HepG2 (cell line): Measurements from ENCODE around the gene TNFSF11. TPM values are rescaled to one million over a fixed set of nuclear protein-coding genes. Genes with fewer than 3 reads are reported as not detected.

Experiments used
- ATAC-seq: fragments of 200-7000 bp; cut with Tn5 transposase; 3 replicates; pipeline ENCODE4 v1.9.1; 2020; ENCODE audit warnings: mild to moderate bottlenecking, moderate library complexity
- BruUV-seq: library from RNA; stranded (reverse); fragments of 400-500 nt; replicated peaks from 2 replicates; lab custom pipeline; 2021; lab: Mats Ljungman, UMichigan
- CTCF ChIA-PET: fragments of 300-600 bp; formaldehyde crosslinking; extraction: SDS; loops from one replicate; lab custom pipeline; 2021; ENCODE audit warnings: low total read pairs, inconsistent platforms, low intra/inter-chr PET ratio; lab: Yijun Ruan, JAX
- POLR2A ChIA-PET: fragments of 350-600 bp; sonication (Branson Sonifier 250); formaldehyde crosslinking; loops from one replicate; lab custom pipeline; 2020; ENCODE audit warnings: antibody characterized with exemption, inconsistent platforms; lab: Yijun Ruan, JAX
- DNase-seq: peaks from one replicate; pipeline ENCODE4 v3.0.0-alpha.2; 2015; ENCODE audit warnings: low spot score
- FAIRE-seq: peaks from 3 replicates; lab custom pipeline; 2011; peaks lifted over from hg19 to GRCh38; lab: Jason Lieb, UNC
- H2AFZ ChIP-seq: one replicate; pipeline ENCODE4 v1.6.1; 2011; ENCODE audit warnings: low read length, inconsistent platforms
- H3K27ac ChIP-seq: fragments of 300-600 bp; 3 replicates; pipeline ENCODE4 v1.8.0; 2011; ENCODE audit warnings: mixed run types, mild to moderate bottlenecking, mixed read lengths, low read length, inconsistent platforms; ENCODE audit not compliant: insufficient read depth; ENCODE audit errors: extremely low read length
- H3K27me3 ChIP-seq, 2 experiments: fragments of 200-600 bp in 1 of 2; 2 replicates in 1 of 2; 3 replicates in 1 of 2; pipeline versions ENCODE4 v1.6.0 to v1.8.0; 2011; ENCODE audit warnings: low read length in 2 of 2, mild to moderate bottlenecking in 2 of 2, moderate library complexity in 2 of 2, inconsistent platforms in 1 of 2; ENCODE audit not compliant: insufficient read depth in 2 of 2, control insufficient read depth in 1 of 2
- H3K36me3 ChIP-seq, 2 experiments: fragments of 200-600 bp in 1 of 2; replicated peaks in 1 of 2; 2 replicates in 1 of 2; 3 replicates in 1 of 2; pipeline versions ENCODE4 v1.5.1 to v1.8.0; 2011; ENCODE audit warnings: low read length in 2 of 2, inconsistent platforms in 1 of 2; ENCODE audit not compliant: insufficient read depth in 2 of 2, control insufficient read depth in 1 of 2
- H3K4me1 ChIP-seq: 2 replicates; pipeline ENCODE4 v1.5.1; 2012; ENCODE audit warnings: low read length, inconsistent platforms; ENCODE audit not compliant: insufficient read depth
- H3K4me2 ChIP-seq: 2 replicates; pipeline ENCODE4 v1.6.0; 2011; ENCODE audit warnings: low read depth, low read length, inconsistent platforms
- H3K4me3 ChIP-seq, 3 experiments: fragments of 200-600 bp in 1 of 3; sonication (generic), shearing (Covaris generic) in 1 of 3; replicated peaks in 1 of 3; 2 replicates each; pipeline ENCODE4 v1.5.1; 2011 to 2016; ENCODE audit warnings: low read length in 3 of 3, inconsistent platforms in 2 of 3, low read depth in 2 of 3, mild to moderate bottlenecking in 2 of 3, control low read depth in 1 of 3, mixed read lengths in 1 of 3; ENCODE audit not compliant: insufficient read depth in 1 of 3
- H3K79me2 ChIP-seq: one replicate; pipeline ENCODE4 v1.6.1; 2011; ENCODE audit warnings: low read length, inconsistent platforms; ENCODE audit not compliant: insufficient read depth
- H3K9ac ChIP-seq: 2 replicates; pipeline ENCODE4 v1.6.0; 2011; ENCODE audit warnings: mild to moderate bottlenecking, low read depth, low read length, inconsistent platforms; ENCODE audit not compliant: insufficient read depth
- H3K9me3 ChIP-seq: 2 replicates; pipeline ENCODE4 v1.5.1; 2012; ENCODE audit warnings: mild to moderate bottlenecking, low read length
- H4K20me1 ChIP-seq: 2 replicates; pipeline ENCODE4 v1.6.0; 2011; ENCODE audit warnings: inconsistent platforms, mild to moderate bottlenecking, low read length, moderate library complexity; ENCODE audit not compliant: insufficient read depth
- ARNT ChIP-seq: fragments of 450-650 bp; IDR thresholded peaks from 2 replicates; pipeline ENCODE4 v1.6.1; 2017
- GZF1 ChIP-seq: sonication (generic); formaldehyde crosslinking; IDR thresholded peaks from 2 replicates; pipeline ENCODE4 v1.5.1; 2020; ENCODE audit warnings: mild to moderate bottlenecking, missing genetic modification reagents
- NFE2 ChIP-seq: sonication (generic); formaldehyde crosslinking; IDR thresholded peaks from 2 replicates; pipeline ENCODE4 v1.4.0; 2020; ENCODE audit warnings: missing genetic modification reagents
- PCBP2 ChIP-seq: fragments of 200-400 bp; formaldehyde crosslinking; optimal IDR thresholded peaks from 2 replicates; pipeline ENCODE3; 2018; ENCODE audit warnings: low read length, low read depth; ENCODE audit not compliant: poor library complexity, severe bottlenecking
- REXO4 ChIP-seq: sonication (generic); formaldehyde crosslinking; IDR thresholded peaks from 2 replicates; pipeline ENCODE4 v1.8.0; 2022; ENCODE audit warnings: missing genetic modification reagents, mild to moderate bottlenecking, borderline replicate concordance
- ZFP37 ChIP-seq: sonication (generic); formaldehyde crosslinking; IDR thresholded peaks from 2 replicates; pipeline ENCODE4 v1.4.0; 2020; ENCODE audit warnings: missing genetic modification reagents, borderline replicate concordance
- ZNF766 ChIP-seq: sonication (generic); formaldehyde crosslinking; IDR thresholded peaks from 2 replicates; pipeline ENCODE4 v1.5.0; 2020; ENCODE audit warnings: missing genetic modification reagents, borderline replicate concordance
- WGBS: methylation state at CpG from one replicate; pipeline ENCODE4 v1.1.6; 2017; ENCODE audit warnings: low lambda C conversion rate; 5-methylcytosine and 5-hydroxymethylcytosine counted together
- in situ Hi-C: cut with HindIII; loops from 2 replicates; pipeline ENCODE4 v1.10.0; 2017; ENCODE audit warnings: low pct_unique_long_range_greater_than_20kb; ENCODE audit not compliant: extremely low pct_ligation_motif_present
- intact Hi-C: fragments of 100-400 bp; cut with micrococcal nuclease; formaldehyde crosslinking; loops from one replicate; pipeline ENCODE4 v1.10.0; 2022; ENCODE audit not compliant: unreplicated experiment
- polyA plus RNA-seq, 8 experiments: library from polyadenylated mRNA; depleted of rRNA in 3 of 8; stranded (reverse) in 7 of 8; unstranded in 1 of 8; fragments of >200 nt; fragmentation: Illumina TruSeq in 4 of 8; extraction: Trizol in 4 of 8; gene quantifications; 2 replicates each; pipeline versions ENCODE4 v1.2.1 to v1.2.3, GENCODE V29; 2011 to 2016; ENCODE audit warnings: low read depth in 4 of 8, missing spikeins in 1 of 8, mixed read lengths in 1 of 8; ENCODE audit not compliant: insufficient read depth in 1 of 8
- total RNA-seq, 5 experiments: library from RNA; depleted of rRNA; stranded (reverse); fragments of >200 nt; fragmentation: Illumina TruSeq; extraction: Trizol; gene quantifications; 2 replicates each; pipeline ENCODE4 v1.2.3, GENCODE V29; 2016; ENCODE audit warnings: low read depth in 1 of 5
- TF ChIP-seq, protein P1 (sequence below): sonication (generic); formaldehyde crosslinking; IDR thresholded peaks from 2 replicates; pipeline ENCODE4 v1.4.0; 2020; ENCODE audit warnings: missing genetic modification reagents
- TF ChIP-seq, protein P2 (sequence below): sonication (generic); formaldehyde crosslinking; IDR thresholded peaks from 2 replicates; pipeline ENCODE4 v1.5.1; 2020; ENCODE audit warnings: missing genetic modification reagents, mild to moderate bottlenecking, borderline replicate concordance

Gene TNFSF11
- total and polyA plus RNA-seq, 2 of the 13 experiments (the other 11 are each of a cell fraction or from before 2014, with no cell fraction given) = 0.03 TPM; not detected in 1

- Histone ChIP-seq H4K20me1 (no peaks in the 10 kb centered on the region), H3K79me2 (no peaks in the 10 kb centered on the region), H3K4me1 (no peaks in the 10 kb centered on the region), H3K27ac (no peak overlapping the region), H3K36me3 (no peaks in the 10 kb centered on the region), H3K27me3 (no peaks in the 10 kb centered on the region), H3K4me2 (no peak overlapping the region), H3K4me3 (no peak overlapping the region), H3K9me3 (peaks cover 41% of the 10 kb centered on the region), H3K9ac (no peak overlapping the region), H2AFZ (no peak overlapping the region)
- ChIA-PET CTCF (no interaction called here), POLR2A (no interaction called here)
- BruUV-seq = no TSS peak
- intact Hi-C loops = no loop called here
- FAIRE-seq (no peak), DNase-seq (no peak), ATAC-seq (no peak)
- 24% methylated on average over 4 of the region's 4 CpGs for WGBS
- no peak for TF ChIP-seq ZFP37
- no peak for TF ChIP-seq GZF1 (CRISPR knock-in tag)
- no peak for TF ChIP-seq REXO4 (CRISPR knock-in tag)
- in situ Hi-C loops = no loop called here
These were observed 41.2 kb upstream of the TNFSF11 start for GRCh38 chr13:42532561-42533335.

GRCh38 chr13:42533336-42533591 is 40.7 kb upstream of the TNFSF11 start:
- Histone ChIP-seq H3K4me1 (no peaks in the 10 kb centered on the region), H3K79me2 (no peaks in the 10 kb centered on the region), H3K9ac (no peak overlapping the region), H3K27me3 (no peaks in the 10 kb centered on the region), H3K4me2 (no peak overlapping the region), H2AFZ (no peak overlapping the region), H3K9me3 (peaks cover 46% of the 10 kb centered on the region), H3K36me3 (no peaks in the 10 kb centered on the region), H3K4me3 (no peak overlapping the region), H3K27ac (no peak overlapping the region), H4K20me1 (no peaks in the 10 kb centered on the region)
- ChIA-PET POLR2A (no interaction called here), CTCF (no interaction called here)
- TF ChIP-seq ZNF766 (CRISPR knock-in tag) (no peak), PCBP2 (no peak), ARNT (no peak), NFE2 (CRISPR knock-in tag) (no peak)
- TF ChIP-seq, protein P1, sequence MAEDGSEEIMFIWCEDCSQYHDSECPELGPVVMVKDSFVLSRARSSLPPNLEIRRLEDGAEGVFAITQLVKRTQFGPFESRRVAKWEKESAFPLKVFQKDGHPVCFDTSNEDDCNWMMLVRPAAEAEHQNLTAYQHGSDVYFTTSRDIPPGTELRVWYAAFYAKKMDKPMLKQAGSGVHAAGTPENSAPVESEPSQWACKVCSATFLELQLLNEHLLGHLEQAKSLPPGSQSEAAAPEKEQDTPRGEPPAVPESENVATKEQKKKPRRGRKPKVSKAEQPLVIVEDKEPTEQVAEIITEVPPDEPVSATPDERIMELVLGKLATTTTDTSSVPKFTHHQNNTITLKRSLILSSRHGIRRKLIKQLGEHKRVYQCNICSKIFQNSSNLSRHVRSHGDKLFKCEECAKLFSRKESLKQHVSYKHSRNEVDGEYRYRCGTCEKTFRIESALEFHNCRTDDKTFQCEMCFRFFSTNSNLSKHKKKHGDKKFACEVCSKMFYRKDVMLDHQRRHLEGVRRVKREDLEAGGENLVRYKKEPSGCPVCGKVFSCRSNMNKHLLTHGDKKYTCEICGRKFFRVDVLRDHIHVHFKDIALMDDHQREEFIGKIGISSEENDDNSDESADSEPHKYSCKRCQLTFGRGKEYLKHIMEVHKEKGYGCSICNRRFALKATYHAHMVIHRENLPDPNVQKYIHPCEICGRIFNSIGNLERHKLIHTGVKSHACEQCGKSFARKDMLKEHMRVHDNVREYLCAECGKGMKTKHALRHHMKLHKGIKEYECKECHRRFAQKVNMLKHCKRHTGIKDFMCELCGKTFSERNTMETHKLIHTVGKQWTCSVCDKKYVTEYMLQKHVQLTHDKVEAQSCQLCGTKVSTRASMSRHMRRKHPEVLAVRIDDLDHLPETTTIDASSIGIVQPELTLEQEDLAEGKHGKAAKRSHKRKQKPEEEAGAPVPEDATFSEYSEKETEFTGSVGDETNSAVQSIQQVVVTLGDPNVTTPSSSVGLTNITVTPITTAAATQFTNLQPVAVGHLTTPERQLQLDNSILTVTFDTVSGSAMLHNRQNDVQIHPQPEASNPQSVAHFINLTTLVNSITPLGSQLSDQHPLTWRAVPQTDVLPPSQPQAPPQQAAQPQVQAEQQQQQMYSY = no peak
- TF ChIP-seq, protein P2, sequence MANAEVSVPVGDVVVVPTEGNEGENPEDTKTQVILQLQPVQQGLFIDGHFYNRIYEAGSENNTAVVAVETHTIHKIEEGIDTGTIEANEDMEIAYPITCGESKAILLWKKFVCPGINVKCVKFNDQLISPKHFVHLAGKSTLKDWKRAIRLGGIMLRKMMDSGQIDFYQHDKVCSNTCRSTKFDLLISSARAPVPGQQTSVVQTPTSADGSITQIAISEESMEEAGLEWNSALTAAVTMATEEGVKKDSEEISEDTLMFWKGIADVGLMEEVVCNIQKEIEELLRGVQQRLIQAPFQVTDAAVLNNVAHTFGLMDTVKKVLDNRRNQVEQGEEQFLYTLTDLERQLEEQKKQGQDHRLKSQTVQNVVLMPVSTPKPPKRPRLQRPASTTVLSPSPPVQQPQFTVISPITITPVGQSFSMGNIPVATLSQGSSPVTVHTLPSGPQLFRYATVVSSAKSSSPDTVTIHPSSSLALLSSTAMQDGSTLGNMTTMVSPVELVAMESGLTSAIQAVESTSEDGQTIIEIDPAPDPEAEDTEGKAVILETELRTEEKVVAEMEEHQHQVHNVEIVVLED = no peak
- in situ Hi-C loops = no loop called here
- 12% methylated on average over 1 of the region's 1 CpG for WGBS
- intact Hi-C loops = no loop called here
- no TSS peak for BruUV-seq
- DNase-seq = no peak
- ATAC-seq = no peak
- FAIRE-seq = no peak
